ENCODE measurements around the gene TAMM41. TPM values are rescaled to one million over a fixed set of nuclear protein-coding genes. Genes with fewer than 3 reads are reported as not detected.
A peak's percentile ranks its signal among the peaks of the same experiment; 100 is the strongest.
"Not testable (repeated sequence)": the region's sequence is repeated elsewhere in the genome, so short reads cannot be mapped to it uniquely, and the experiment has no call there.

TAMM41 gene
- total RNA-seq, 1 donor from 2014 or later: 15.5 TPM

GRCh38 chr3:11814663-11815062 lies 32.0 kb downstream of the TAMM41 start:
- no peak for DNase-seq

GRCh38 chr3:11810276-11810675 lies 36.4 kb downstream of the TAMM41 start:
- DNase-seq: no peak

GRCh38 chr3:11808231-11808630 lies 38.5 kb downstream of the TAMM41 start:
- peak; percentile 43 for DNase-seq

- DNase-seq: peak; percentile 79
Observed at GRCh38 chr3:11807686-11808085, 39.0 kb downstream of the TAMM41 start.

GRCh38 chr3:11805716-11806115 lies 41.0 kb downstream of the TAMM41 start:
- DNase-seq: no peak

- DNase-seq: peak; percentile 10
Observed at GRCh38 chr3:11803977-11804892, 42.5 kb downstream of the TAMM41 start.

- DNase-seq: no peak
Observed at GRCh38 chr3:11799791-11800190, 46.9 kb downstream of the TAMM41 start.

- no peak for DNase-seq
Observed at GRCh38 chr3:11794927-11795326, 51.8 kb downstream of the TAMM41 start.

GRCh38 chr3:11791339-11792200 lies 55.1 kb downstream of the TAMM41 start:
- DNase-seq: no peak

- DNase-seq: no peak
Observed at GRCh38 chr3:11789412-11789811, 57.3 kb downstream of the TAMM41 start.

GRCh38 chr3:11784971-11785377 lies 61.7 kb downstream of the TAMM41 start:
- no peak for DNase-seq

- no peak for DNase-seq
Observed at GRCh38 chr3:11780341-11780740, 66.3 kb downstream of the TAMM41 start.

GRCh38 chr3:11779626-11780025 lies 67.1 kb downstream of the TAMM41 start:
- DNase-seq: no peak

- DNase-seq: no peak
Observed at GRCh38 chr3:11778248-11778647, 68.4 kb downstream of the TAMM41 start.

GRCh38 chr3:11776346-11776745 lies 70.3 kb downstream of the TAMM41 start:
- DNase-seq: no peak

GRCh38 chr3:11775493-11775892 lies 71.2 kb downstream of the TAMM41 start:
- no peak for DNase-seq

GRCh38 chr3:11774296-11774877 lies 72.3 kb downstream of the TAMM41 start:
- no peak for DNase-seq

- not testable (repeated sequence) for DNase-seq
Observed at GRCh38 chr3:11771931-11772330, 74.8 kb downstream of the TAMM41 start.

- peak; percentile 76 for DNase-seq
Observed at GRCh38 chr3:11770477-11771391, 76.0 kb downstream of the TAMM41 start.

- no peak for DNase-seq
Observed at GRCh38 chr3:11769704-11770476, 76.8 kb downstream of the TAMM41 start.

GRCh38 chr3:11768604-11769003 lies 78.1 kb downstream of the TAMM41 start:
- no peak for DNase-seq
